ENCODE results near the gene GBX1. TPM values are rescaled to one million over a fixed set of nuclear protein-coding genes. Genes with fewer than 3 reads are reported as not detected.

GBX1 gene
- total and polyA plus RNA-seq, 3 experiments from 2014 or later: not detected

DNA sequence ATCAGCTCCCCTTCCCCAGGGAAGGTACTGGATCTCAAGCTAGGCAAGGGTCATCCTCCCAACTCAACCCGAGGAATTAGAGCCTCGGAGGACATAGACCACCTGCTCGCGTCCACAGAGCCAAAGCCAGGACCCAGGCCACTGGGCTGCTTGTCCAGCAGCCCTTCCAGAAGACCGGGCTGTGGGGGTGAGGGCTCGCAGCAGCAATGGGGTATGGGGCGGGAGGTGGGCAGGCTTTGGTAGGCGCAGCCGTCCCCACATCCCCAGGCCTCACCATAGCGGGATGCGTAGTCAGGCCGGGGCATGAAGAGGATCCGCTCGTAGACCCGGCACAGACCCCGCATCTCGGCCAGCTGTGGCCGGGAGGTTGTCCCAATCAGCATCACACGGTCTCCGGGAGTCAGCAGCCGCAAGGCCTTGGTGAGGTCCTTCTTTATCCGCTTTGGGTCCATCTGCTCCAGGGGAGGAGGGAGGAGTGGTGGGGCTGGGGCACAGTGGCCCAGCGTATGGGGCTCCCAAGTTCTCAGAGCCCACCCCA is 24.6 kb upstream of the GBX1 start:
- Mint-ChIP-seq H3K27ac (no peak overlapping the region), H3K4me3 (no peak overlapping the region), H3K9me3 (no peaks in the 10 kb centered on the region), H3K4me1 (peaks cover 9 to 11% (median 10%) of the 10 kb centered on the region in 3 donors), H3K36me3 (no peaks in the 10 kb centered on the region), H3K27me3 (peaks cover 0 to 1% of the 10 kb centered on the region in 2 donors)
- H3K27ac ChIP-seq (ENCODE audit: low read depth, low read length): no peak overlapping the region
- CTCF ChIA-PET: no interaction called here
- POLR2A ChIA-PET: no interaction called here
- H3K9me3 ChIP-seq (ENCODE audit: low read length): no peaks in the 10 kb centered on the region
- H3K27me3 ChIP-seq (ENCODE audit: insufficient read depth, low read length, poor library complexity, severe bottlenecking): peaks cover 9% of the 10 kb centered on the region
- H3K4me1 ChIP-seq (ENCODE audit: insufficient read depth, low read length): no peaks in the 10 kb centered on the region
- H3K4me3 ChIP-seq (ENCODE audit: low read length): no peak overlapping the region
- H3K36me3 ChIP-seq (ENCODE audit: insufficient read depth, low read length): no peaks in the 10 kb centered on the region
- no peak for DNase-seq

DNA sequence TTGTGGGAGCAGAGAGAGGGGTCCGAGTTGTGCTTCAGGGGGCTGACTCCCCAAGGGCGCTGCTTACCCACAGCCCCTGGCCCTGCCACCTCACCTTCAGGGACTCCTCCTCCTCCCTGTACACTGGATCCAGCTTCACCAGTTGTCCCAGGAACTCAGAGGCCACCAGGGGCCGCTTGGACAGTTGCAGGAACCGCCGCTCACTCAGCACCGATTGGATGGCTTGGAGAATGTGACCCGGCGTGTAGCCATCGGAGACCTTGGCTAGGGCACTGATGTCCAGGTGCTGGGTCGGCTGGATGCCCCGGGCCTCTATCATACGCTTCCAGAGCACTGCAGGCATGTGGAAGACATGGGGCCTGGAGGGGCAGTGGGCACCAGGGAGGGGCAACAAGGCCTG is 24.1 kb upstream of the GBX1 start:
- Mint-ChIP-seq H3K36me3 (no peaks in the 10 kb centered on the region), H3K4me1 (peaks cover 9 to 11% (median 10%) of the 10 kb centered on the region in 3 donors), H3K9me3 (no peaks in the 10 kb centered on the region), H3K4me3 (no peak overlapping the region), H3K27me3 (peaks cover 0 to 1% of the 10 kb centered on the region in 2 donors), H3K27ac (no peak overlapping the region)
- H3K4me1 ChIP-seq (ENCODE audit: insufficient read depth, low read length): no peaks in the 10 kb centered on the region
- H3K4me3 ChIP-seq (ENCODE audit: low read length): no peak overlapping the region
- DNase-seq: no peak
- H3K27ac ChIP-seq (ENCODE audit: low read depth, low read length): no peak overlapping the region
- POLR2A ChIA-PET: no interaction called here
- H3K36me3 ChIP-seq (ENCODE audit: insufficient read depth, low read length): no peaks in the 10 kb centered on the region
- no peaks in the 10 kb centered on the region for H3K9me3 ChIP-seq (ENCODE audit: low read length)
- CTCF ChIA-PET: no interaction called here
- peaks cover 9% of the 10 kb centered on the region for H3K27me3 ChIP-seq (ENCODE audit: insufficient read depth, low read length, poor library complexity, severe bottlenecking)

DNA sequence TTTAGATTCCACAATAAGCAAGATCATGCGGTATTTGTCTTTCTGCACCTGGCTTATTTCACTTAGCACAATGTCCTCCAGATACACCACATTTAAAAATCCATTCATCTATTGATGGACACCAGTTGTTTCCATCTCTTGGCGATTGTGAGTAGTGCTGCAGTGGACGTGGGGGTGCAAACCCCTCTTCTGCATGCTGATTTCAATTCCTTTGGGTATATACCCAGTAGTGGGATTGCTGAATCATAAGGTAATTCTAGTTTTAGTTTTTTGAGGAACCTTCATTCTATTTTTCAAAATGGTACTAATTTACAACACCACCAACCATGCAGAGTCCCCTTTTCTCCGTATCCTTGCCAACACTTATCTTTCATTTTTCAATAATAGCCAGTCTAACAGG is 21.5 kb upstream of the GBX1 start:
- Histone ChIP-seq H3K27me3 (ENCODE audit: insufficient read depth, low read length, poor library complexity, severe bottlenecking) (no peaks in the 10 kb centered on the region), H3K4me3 (ENCODE audit: low read length) (no peak overlapping the region), H3K9me3 (ENCODE audit: low read length) (no peaks in the 10 kb centered on the region), H3K4me1 (ENCODE audit: insufficient read depth, low read length) (no peaks in the 10 kb centered on the region), H3K36me3 (ENCODE audit: insufficient read depth, low read length) (no peaks in the 10 kb centered on the region), H3K27ac (ENCODE audit: low read depth, low read length) (no peak overlapping the region)
- CTCF ChIA-PET: no interaction called here
- DNase-seq: no peak
- Mint-ChIP-seq H3K9me3 (no peaks in the 10 kb centered on the region), H3K4me3 (no peak overlapping the region), H3K27ac (peak overlapping the region in 2 of 8 donors; percentile 6 to 13), H3K36me3 (no peaks in the 10 kb centered on the region), H3K27me3 (no peaks in the 10 kb centered on the region), H3K4me1 (peaks cover 0 to 2% (median 1%) of the 10 kb centered on the region in 3 donors)
- POLR2A ChIA-PET: no interaction called here

DNA sequence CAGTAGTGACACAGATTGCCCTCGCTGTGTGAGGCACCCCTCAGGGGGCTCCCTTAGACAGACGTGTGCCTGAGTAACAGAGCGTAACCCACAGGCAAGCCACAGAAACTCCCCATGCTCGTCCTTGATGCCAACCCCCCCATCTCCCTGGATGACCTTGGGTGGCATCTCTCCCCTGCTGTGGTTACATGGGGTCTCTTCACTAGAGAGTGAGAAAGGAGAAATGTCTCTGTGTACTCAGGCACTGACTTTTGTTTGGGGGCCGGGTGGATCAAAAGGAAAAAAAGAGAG is 20.7 kb upstream of the GBX1 start:
- H3K4me1 Mint-ChIP-seq: no peaks in the 10 kb centered on the region
- no peaks in the 10 kb centered on the region for H3K9me3 ChIP-seq (ENCODE audit: low read length)
- no peaks in the 10 kb centered on the region for H3K36me3 Mint-ChIP-seq
- no peaks in the 10 kb centered on the region for H3K27me3 ChIP-seq (ENCODE audit: insufficient read depth, low read length, poor library complexity, severe bottlenecking)
- H3K9me3 Mint-ChIP-seq: no peaks in the 10 kb centered on the region
- no peak overlapping the region for H3K27ac Mint-ChIP-seq
- no peak overlapping the region for H3K27ac ChIP-seq (ENCODE audit: low read depth, low read length)
- no peak for DNase-seq
- H3K4me3 Mint-ChIP-seq: no peak overlapping the region
- no peak overlapping the region for H3K4me3 ChIP-seq (ENCODE audit: low read length)
- POLR2A ChIA-PET: no interaction called here
- CTCF ChIA-PET: no interaction called here
- H3K36me3 ChIP-seq (ENCODE audit: insufficient read depth, low read length): no peaks in the 10 kb centered on the region
- H3K27me3 Mint-ChIP-seq: no peaks in the 10 kb centered on the region
- no peaks in the 10 kb centered on the region for H3K4me1 ChIP-seq (ENCODE audit: insufficient read depth, low read length)

DNA sequence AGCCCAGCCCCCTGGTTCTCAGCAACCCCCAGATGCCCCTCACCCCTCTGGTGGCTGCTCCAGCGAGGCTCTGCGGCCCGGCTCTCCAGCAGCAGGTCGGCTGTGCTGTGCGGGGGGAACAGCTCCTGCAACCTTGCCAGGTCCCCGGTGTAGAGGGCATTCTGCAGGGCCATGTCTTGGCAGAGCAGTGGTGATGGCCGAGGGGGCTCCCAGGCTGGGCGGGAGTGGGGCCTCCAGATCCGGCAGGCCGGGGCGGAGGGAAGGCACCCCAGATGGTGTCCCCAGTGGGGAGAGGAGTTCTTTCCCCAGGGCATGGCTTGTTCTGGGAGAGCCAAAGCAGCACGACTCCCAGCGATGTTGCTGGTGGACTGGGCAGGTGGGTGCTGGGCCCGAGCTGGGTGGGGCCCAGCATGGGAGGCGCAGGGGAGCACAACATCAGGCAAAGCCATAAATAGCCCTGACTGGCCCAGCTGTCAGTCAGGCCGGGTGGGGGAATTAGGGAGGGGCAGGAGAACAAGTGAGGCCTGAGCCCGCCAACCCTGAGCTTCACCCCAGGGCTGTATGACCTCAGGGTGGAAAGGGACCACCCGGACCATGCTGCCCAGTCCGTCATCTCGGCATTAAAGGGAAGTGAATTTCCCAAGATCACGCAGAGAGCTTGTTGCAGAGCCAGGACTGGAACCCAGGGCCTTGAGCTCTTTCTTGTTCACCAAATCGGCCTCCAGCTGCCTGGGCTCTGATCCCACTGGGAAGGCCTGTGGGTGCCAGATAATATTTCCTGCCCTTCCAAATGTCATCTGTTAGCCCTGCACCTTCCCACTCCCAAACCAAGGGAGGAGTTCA is 20.1 kb upstream of the GBX1 start:
- POLR2A ChIA-PET: no interaction called here
- no peaks in the 10 kb centered on the region for H3K4me1 ChIP-seq (ENCODE audit: insufficient read depth, low read length)
- no peaks in the 10 kb centered on the region for H3K27me3 ChIP-seq (ENCODE audit: insufficient read depth, low read length, poor library complexity, severe bottlenecking)
- H3K4me3 Mint-ChIP-seq: no peak overlapping the region
- H3K27me3 Mint-ChIP-seq: peaks cover 0 to 3% of the 10 kb centered on the region in 2 donors
- H3K4me1 Mint-ChIP-seq: no peaks in the 10 kb centered on the region
- CTCF ChIA-PET: no interaction called here
- no peaks in the 10 kb centered on the region for H3K9me3 Mint-ChIP-seq
- no peak overlapping the region for H3K4me3 ChIP-seq (ENCODE audit: low read length)
- H3K36me3 Mint-ChIP-seq: no peaks in the 10 kb centered on the region
- no peaks in the 10 kb centered on the region for H3K36me3 ChIP-seq (ENCODE audit: insufficient read depth, low read length)
- H3K9me3 ChIP-seq (ENCODE audit: low read length): no peaks in the 10 kb centered on the region
- H3K27ac ChIP-seq (ENCODE audit: low read depth, low read length): no peak overlapping the region
- no peak overlapping the region for H3K27ac Mint-ChIP-seq
- no peak for DNase-seq

DNA sequence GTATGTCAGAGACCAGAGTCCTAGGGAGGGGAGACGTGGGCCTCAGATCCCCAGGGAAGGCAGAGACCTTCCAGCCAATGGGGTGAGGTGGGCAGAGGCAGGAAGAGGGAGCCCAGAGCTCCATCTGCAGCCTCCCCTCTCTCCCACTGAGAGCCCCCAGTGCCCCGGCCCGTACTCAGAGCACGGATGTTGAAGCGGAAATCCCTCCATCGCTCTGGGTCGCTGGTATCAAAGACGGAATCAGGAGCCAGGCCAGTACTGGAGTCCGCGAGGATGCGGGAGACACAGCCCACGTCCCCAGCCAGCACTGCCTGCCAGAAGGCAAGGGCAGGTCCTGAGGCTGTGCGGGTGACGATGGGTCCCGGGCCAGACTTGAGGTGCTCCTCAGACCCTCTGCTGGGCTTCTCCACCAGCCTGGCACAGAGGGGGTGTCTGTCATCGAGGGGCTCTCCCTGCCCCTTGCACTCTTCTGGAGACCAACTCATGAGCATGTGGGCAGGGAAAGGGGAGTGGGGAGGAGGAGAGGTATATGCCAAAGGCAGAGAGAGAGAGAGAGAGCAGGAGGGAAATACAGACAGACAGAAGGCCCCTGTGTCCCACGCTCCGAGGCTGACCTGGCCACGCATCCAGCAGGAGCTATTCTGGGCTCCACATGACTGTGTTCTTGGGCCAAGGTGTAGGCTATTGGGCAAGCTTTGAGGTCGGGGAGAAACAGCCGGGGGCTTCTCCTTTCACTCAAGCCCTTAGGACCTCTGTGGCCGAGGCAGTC is 19.3 kb upstream of the GBX1 start, which contains the start of gene ASB10:
TSS of gene ASB10 (minus strand) at position 611 of the 769 bp plus-strand sequence. CDS start at position 491, 120 bp downstream.
- ChIA-PET POLR2A (no interaction called here), CTCF (no interaction called here)
- no peak within 1 kb of the TSS for H3K27ac ChIP-seq (ENCODE audit: low read depth, low read length)

DNA sequence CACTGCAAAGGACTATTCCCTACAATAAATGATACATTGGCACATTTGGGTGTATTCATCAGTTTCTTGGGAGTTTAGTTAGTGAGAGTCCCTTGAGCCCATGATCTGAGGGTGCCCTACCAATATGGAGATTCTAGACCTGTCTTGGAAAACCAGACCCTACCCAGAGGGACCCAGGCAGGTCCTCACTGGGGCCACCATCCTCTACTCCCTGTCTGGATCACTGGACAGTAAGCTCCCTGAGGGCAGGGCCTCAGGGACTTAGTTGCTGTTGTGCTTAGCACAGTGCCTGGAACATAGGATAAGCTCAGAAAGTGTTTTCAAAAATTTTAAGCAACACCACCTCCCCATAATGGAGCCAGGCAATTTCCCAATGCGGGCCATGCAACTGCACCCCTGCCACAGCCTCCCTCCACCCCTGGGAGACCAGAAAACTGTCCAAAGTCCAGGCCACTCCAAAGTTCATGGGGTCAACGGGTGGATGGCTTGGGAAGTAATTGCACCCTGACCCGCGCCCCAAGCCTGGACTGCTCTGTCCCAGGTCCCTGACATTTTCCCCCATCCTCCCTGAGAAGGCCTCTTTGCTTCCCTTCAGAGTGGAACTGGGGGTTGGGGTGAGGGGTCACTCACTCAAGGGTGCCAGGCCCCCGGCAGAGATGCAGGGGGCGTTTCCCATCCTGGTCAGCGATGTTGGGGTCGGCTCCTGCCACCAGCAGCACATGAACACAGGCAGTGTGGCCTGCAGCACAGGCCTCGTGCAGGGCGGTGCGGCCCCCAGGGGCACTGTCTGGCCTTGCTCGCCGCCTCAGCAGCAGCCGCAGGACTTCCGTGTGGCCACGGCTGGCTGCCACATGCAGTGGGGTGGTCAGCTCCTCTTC is 18.5 kb upstream of the GBX1 start:
- Histone ChIP-seq H3K4me1 (ENCODE audit: insufficient read depth, low read length) (no peaks in the 10 kb centered on the region), H3K9me3 (ENCODE audit: low read length) (no peaks in the 10 kb centered on the region), H3K4me3 (ENCODE audit: low read length) (no peak overlapping the region), H3K36me3 (ENCODE audit: insufficient read depth, low read length) (no peaks in the 10 kb centered on the region), H3K27me3 (ENCODE audit: insufficient read depth, low read length, poor library complexity, severe bottlenecking) (no peaks in the 10 kb centered on the region), H3K27ac (ENCODE audit: low read depth, low read length) (no peak overlapping the region)
- CTCF ChIA-PET: no interaction called here
- H3K36me3 Mint-ChIP-seq: no peaks in the 10 kb centered on the region
- H3K9me3 Mint-ChIP-seq: no peaks in the 10 kb centered on the region
- no peak overlapping the region for H3K27ac Mint-ChIP-seq
- H3K27me3 Mint-ChIP-seq: peaks cover 0 to 7% of the 10 kb centered on the region in 2 donors
- H3K4me3 Mint-ChIP-seq: no peak overlapping the region
- POLR2A ChIA-PET: no interaction called here
- no peaks in the 10 kb centered on the region for H3K4me1 Mint-ChIP-seq
- DNase-seq: no peak

More for the DNA sequence above, 19.3 kb upstream of the GBX1 start, which contains the start of gene ASB10:
- H3K9me3 Mint-ChIP-seq: no peaks in the 10 kb centered on the region
- H3K9me3 ChIP-seq (ENCODE audit: low read length): no peaks in the 10 kb centered on the region
- DNase-seq: no peak
- H3K4me3 Mint-ChIP-seq: no peak within 1 kb of the TSS
- H3K27me3 ChIP-seq (ENCODE audit: insufficient read depth, low read length, poor library complexity, severe bottlenecking): no peaks in the 10 kb centered on the region
- no peak within 1 kb of the TSS for H3K4me3 ChIP-seq (ENCODE audit: low read length)
- H3K27ac Mint-ChIP-seq: no peak within 1 kb of the TSS
- H3K36me3 ChIP-seq (ENCODE audit: insufficient read depth, low read length): no peaks in the 10 kb centered on the region
- no peaks in the 10 kb centered on the region for H3K36me3 Mint-ChIP-seq
- no peaks in the 10 kb centered on the region for H3K4me1 ChIP-seq (ENCODE audit: insufficient read depth, low read length)
- H3K27me3 Mint-ChIP-seq: peaks cover 0 to 6% of the 10 kb centered on the region in 2 donors
- no peaks in the 10 kb centered on the region for H3K4me1 Mint-ChIP-seq
